Measurements from ENCODE around the gene DSCAML1.

DSCAML1 gene

DNA sequence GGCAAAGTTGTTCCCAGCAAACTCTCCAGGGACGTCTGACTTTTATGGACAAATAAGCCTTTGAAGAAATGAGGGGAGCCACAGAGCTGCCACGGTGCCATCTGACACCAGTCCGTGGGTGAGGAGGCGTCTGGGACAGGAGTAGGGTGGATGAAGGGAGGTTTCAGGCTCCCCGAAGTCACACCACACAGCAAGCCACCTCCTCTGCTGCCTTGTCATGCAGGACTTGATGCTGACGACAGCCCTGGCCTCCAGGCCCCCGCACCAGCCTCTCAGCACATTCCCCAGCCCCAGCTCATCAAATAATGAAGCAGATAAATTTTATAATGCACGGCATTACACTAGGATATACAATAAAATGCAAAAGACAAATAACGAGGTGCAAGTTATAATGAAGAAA, 312.9 kb downstream of the DSCAML1 start:
- TF ChIP-seq, protein P1, sequence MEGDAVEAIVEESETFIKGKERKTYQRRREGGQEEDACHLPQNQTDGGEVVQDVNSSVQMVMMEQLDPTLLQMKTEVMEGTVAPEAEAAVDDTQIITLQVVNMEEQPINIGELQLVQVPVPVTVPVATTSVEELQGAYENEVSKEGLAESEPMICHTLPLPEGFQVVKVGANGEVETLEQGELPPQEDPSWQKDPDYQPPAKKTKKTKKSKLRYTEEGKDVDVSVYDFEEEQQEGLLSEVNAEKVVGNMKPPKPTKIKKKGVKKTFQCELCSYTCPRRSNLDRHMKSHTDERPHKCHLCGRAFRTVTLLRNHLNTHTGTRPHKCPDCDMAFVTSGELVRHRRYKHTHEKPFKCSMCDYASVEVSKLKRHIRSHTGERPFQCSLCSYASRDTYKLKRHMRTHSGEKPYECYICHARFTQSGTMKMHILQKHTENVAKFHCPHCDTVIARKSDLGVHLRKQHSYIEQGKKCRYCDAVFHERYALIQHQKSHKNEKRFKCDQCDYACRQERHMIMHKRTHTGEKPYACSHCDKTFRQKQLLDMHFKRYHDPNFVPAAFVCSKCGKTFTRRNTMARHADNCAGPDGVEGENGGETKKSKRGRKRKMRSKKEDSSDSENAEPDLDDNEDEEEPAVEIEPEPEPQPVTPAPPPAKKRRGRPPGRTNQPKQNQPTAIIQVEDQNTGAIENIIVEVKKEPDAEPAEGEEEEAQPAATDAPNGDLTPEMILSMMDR (IDR thresholded peaks at IDR 0.05; ENCODE audit: low read depth, low read length), result no peak
- TF ChIP-seq EZH2phosphoT487 (IDR thresholded peaks at IDR 0.05; ENCODE audit: low read depth), result no peak
- H3K27me3 ChIP-seq (ENCODE audit: low read depth, low read length), result no peaks in the 10 kb centered on the region
- peak overlapping the region; percentile 96 for H3K27ac ChIP-seq (ENCODE audit: low read length)
- H4K20me1 ChIP-seq (ENCODE audit: insufficient read depth, low read length), result no peaks in the 10 kb centered on the region
- H2AFZ ChIP-seq (ENCODE audit: low read depth, low read length), result no peak overlapping the region
- H3K79me2 ChIP-seq (ENCODE audit: low read length), result no peaks in the 10 kb centered on the region
- peak overlapping the region; percentile 79 for H3K9ac ChIP-seq (ENCODE audit: low read length)
- H3K4me2 ChIP-seq (ENCODE audit: low read length), result peak overlapping the region; percentile 61
- no peaks in the 10 kb centered on the region for H3K9me3 ChIP-seq (ENCODE audit: insufficient read depth, low read length)
- peak overlapping the region; percentile 38; the same call in 1 of the 2 replicates for H3K4me3 ChIP-seq (ENCODE audit: low read length)
- no peaks in the 10 kb centered on the region for H3K36me3 ChIP-seq (replicated peaks; ENCODE audit: low read depth, low read length)
- peaks cover 91% of the 10 kb centered on the region for H3K4me1 ChIP-seq (ENCODE audit: low read length)

- Histone ChIP-seq H3K27me3 (ENCODE audit: low read depth, low read length) (no peaks in the 10 kb centered on the region), H3K9me3 (ENCODE audit: insufficient read depth, low read length) (no peaks in the 10 kb centered on the region), H3K4me1 (ENCODE audit: low read length) (peaks cover 90% of the 10 kb centered on the region), H3K9ac (ENCODE audit: low read length) (peak overlapping the region; percentile 79), H2AFZ (ENCODE audit: low read depth, low read length) (no peak overlapping the region), H3K4me2 (ENCODE audit: low read length) (peak overlapping the region; percentile 58), H3K27ac (ENCODE audit: low read length) (peak overlapping the region; percentile 96), H3K79me2 (ENCODE audit: low read length) (no peaks in the 10 kb centered on the region), H4K20me1 (ENCODE audit: insufficient read depth, low read length) (no peaks in the 10 kb centered on the region), H3K4me3 (ENCODE audit: low read length) (peak overlapping the region; percentile 38), H3K36me3 (replicated peaks; ENCODE audit: low read depth, low read length) (no peaks in the 10 kb centered on the region)
- TF ChIP-seq EZH2phosphoT487 (IDR thresholded peaks at IDR 0.05; ENCODE audit: low read depth), result no peak
- TF ChIP-seq, protein P1 (IDR thresholded peaks at IDR 0.05; ENCODE audit: low read depth, low read length), result no peak
Measured at GRCh38 chr11:117483372-117483771, 313.6 kb downstream of the DSCAML1 start.

DNA sequence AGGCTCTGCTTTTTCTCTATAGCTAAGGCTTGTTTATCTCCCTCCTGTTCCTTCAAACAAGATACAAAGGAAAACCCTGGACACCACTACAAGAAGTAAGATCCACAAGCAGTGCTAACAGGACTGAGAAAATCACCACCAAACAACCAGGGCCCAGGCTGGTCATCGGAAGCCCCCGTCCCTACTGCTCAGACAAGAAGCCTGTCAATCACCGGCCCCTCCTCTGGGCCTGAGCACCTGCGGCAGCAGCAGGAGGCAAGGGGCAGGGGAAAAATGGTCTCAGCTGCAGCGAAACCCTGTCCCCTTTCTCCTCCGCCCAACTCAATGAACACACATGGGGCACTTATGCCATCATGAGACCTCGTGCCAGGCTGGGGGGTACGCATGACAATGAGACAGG, 314.1 kb downstream of the DSCAML1 start:
- Histone ChIP-seq H3K79me2 (ENCODE audit: low read length) (no peaks in the 10 kb centered on the region), H3K9me3 (ENCODE audit: insufficient read depth, low read length) (no peaks in the 10 kb centered on the region), H3K4me2 (ENCODE audit: low read length) (peak overlapping the region; percentile 58), H4K20me1 (ENCODE audit: insufficient read depth, low read length) (no peaks in the 10 kb centered on the region), H3K9ac (ENCODE audit: low read length) (peak overlapping the region; percentile 79), H2AFZ (ENCODE audit: low read depth, low read length) (no peak overlapping the region), H3K4me1 (ENCODE audit: low read length) (peaks cover 90% of the 10 kb centered on the region), H3K27me3 (ENCODE audit: low read depth, low read length) (no peaks in the 10 kb centered on the region), H3K36me3 (replicated peaks; ENCODE audit: low read depth, low read length) (no peaks in the 10 kb centered on the region), H3K27ac (ENCODE audit: low read length) (peak overlapping the region; percentile 96), H3K4me3 (ENCODE audit: low read length) (peak overlapping the region; percentile 38)
- TF ChIP-seq, protein P1 (IDR thresholded peaks at IDR 0.05; ENCODE audit: low read depth, low read length), result no peak
- TF ChIP-seq EZH2phosphoT487 (IDR thresholded peaks at IDR 0.05; ENCODE audit: low read depth), result no peak

- Histone ChIP-seq H3K36me3 (replicated peaks; ENCODE audit: low read depth, low read length) (no peaks in the 10 kb centered on the region), H3K4me2 (ENCODE audit: low read length) (no peak overlapping the region), H3K4me3 (ENCODE audit: low read length) (no peak overlapping the region), H3K27ac (ENCODE audit: low read length) (no peak overlapping the region; the same call in 1 of the 2 replicates), H3K79me2 (ENCODE audit: low read length) (no peaks in the 10 kb centered on the region), H3K9me3 (ENCODE audit: insufficient read depth, low read length) (no peaks in the 10 kb centered on the region), H2AFZ (ENCODE audit: low read depth, low read length) (no peak overlapping the region), H3K4me1 (ENCODE audit: low read length) (peaks cover 90% of the 10 kb centered on the region), H4K20me1 (ENCODE audit: insufficient read depth, low read length) (no peaks in the 10 kb centered on the region), H3K9ac (ENCODE audit: low read length) (no peak overlapping the region), H3K27me3 (ENCODE audit: low read depth, low read length) (no peaks in the 10 kb centered on the region)
- TF ChIP-seq, protein P1 (IDR thresholded peaks at IDR 0.05; ENCODE audit: low read depth, low read length), result no peak
- TF ChIP-seq EZH2phosphoT487 (IDR thresholded peaks at IDR 0.05; ENCODE audit: low read depth), result no peak
Measured at GRCh38 chr11:117481885-117482284, 315.1 kb downstream of the DSCAML1 start.
